Hematopoietic multipotent progenitor cell treated with erythropoietin and hydrocortisone succinate and interleukin-3 and kit ligand, for 6 days (in vitro differentiated cells): ENCODE data around the gene ADH4.
"Not testable (repeated sequence)": the region's sequence is repeated elsewhere in the genome, so short reads cannot be mapped to it uniquely, and the experiment has no call there.

ENCODE experiments used
- DNase-seq: peaks from one replicate; pipeline ENCODE4 v3.0.0-alpha.2; 2015

The ADH4 gene

GRCh38 chr4:99144070-99144469 lies at the start of gene ADH4:
Gene ADH4 (minus strand): TSS chr4:99144297. CDS start chr4:99144222, 75 bp downstream.
- no peak for DNase-seq

GRCh38 chr4:99190336-99190735 lies 46.2 kb upstream of the ADH4 start:
- no peak for DNase-seq

- not testable (repeated sequence) for DNase-seq
These were observed 45.8 kb upstream of the ADH4 start for GRCh38 chr4:99189900-99190299.

- no peak for DNase-seq
These were observed 41.9 kb upstream of the ADH4 start for GRCh38 chr4:99186029-99186428.

- no peak for DNase-seq
These were observed 41.5 kb upstream of the ADH4 start for GRCh38 chr4:99185581-99185980.

GRCh38 chr4:99180382-99181070 lies 36.4 kb upstream of the ADH4 start:
- no peak for DNase-seq

GRCh38 chr4:99179626-99180025 lies 35.5 kb upstream of the ADH4 start:
- no peak for DNase-seq

GRCh38 chr4:99179178-99179577 lies 35.1 kb upstream of the ADH4 start:
- no peak for DNase-seq

- no peak for DNase-seq
These were observed 22.4 kb upstream of the ADH4 start for GRCh38 chr4:99166544-99166943.

- DNase-seq, result no peak
These were observed 21.9 kb upstream of the ADH4 start for GRCh38 chr4:99165978-99166377.

GRCh38 chr4:99161373-99162099 lies 17.4 kb upstream of the ADH4 start:
- DNase-seq, result no peak

GRCh38 chr4:99159699-99160098 lies 15.6 kb upstream of the ADH4 start:
- no peak for DNase-seq

- DNase-seq, result no peak
These were observed 13.4 kb upstream of the ADH4 start for GRCh38 chr4:99157478-99157935.

GRCh38 chr4:99156992-99157391 lies 12.9 kb upstream of the ADH4 start:
- DNase-seq, result no peak

- DNase-seq, result no peak
These were observed 10.7 kb upstream of the ADH4 start for GRCh38 chr4:99154658-99155342.

- no peak for DNase-seq
These were observed 7.9 kb upstream of the ADH4 start for GRCh38 chr4:99151995-99152394.

- DNase-seq, result no peak
These were observed 7.4 kb upstream of the ADH4 start for GRCh38 chr4:99151452-99151851.

- DNase-seq, result no peak
These were observed 5.4 kb upstream of the ADH4 start for GRCh38 chr4:99149426-99150019.

GRCh38 chr4:99148550-99148949 lies 4.5 kb upstream of the ADH4 start:
- no peak for DNase-seq

- DNase-seq, result no peak
These were observed 490 bp upstream of the ADH4 start for GRCh38 chr4:99144587-99144986.

- no peak for DNase-seq
These were observed 7.8 kb downstream of the ADH4 start for GRCh38 chr4:99136329-99136728.

GRCh38 chr4:99135541-99136162 lies 8.4 kb downstream of the ADH4 start:
- DNase-seq, result no peak

GRCh38 chr4:99134586-99134985 lies 9.5 kb downstream of the ADH4 start:
- no peak for DNase-seq
